Stimulated activated CD8-positive, alpha-beta memory T cell treated with anti-CD3 and anti-CD28 coated beads, Interleukin-7, amount 100 ng/mL, for 24 hours (primary cell): Measurements from ENCODE around the gene MYO1E.
"Not testable (repeated sequence)": the region's sequence is repeated elsewhere in the genome, so short reads cannot be mapped to it uniquely, and the experiment has no call there.

Experiments
- DNase-seq: peaks from one replicate; pipeline ENCODE4 v3.0.0-alpha.2; 2020; ENCODE audit warnings: low read depth

Gene MYO1E

GRCh38 chr15:59127255-59127654, 245.4 kb downstream of the MYO1E start:
- not testable (repeated sequence) for DNase-seq

- DNase-seq = not testable (repeated sequence)
Observed at GRCh38 chr15:59125683-59126082, 247.0 kb downstream of the MYO1E start.

- DNase-seq = no peak
Observed at GRCh38 chr15:59124261-59124660, 248.4 kb downstream of the MYO1E start.

GRCh38 chr15:59120937-59121336, 251.7 kb downstream of the MYO1E start:
- DNase-seq = no peak

- no peak for DNase-seq
Observed at GRCh38 chr15:59119625-59120024, 253.0 kb downstream of the MYO1E start.

- DNase-seq = no peak
Observed at GRCh38 chr15:59116771-59117170, 255.9 kb downstream of the MYO1E start.

GRCh38 chr15:59116141-59116540, 256.5 kb downstream of the MYO1E start:
- no peak for DNase-seq

- no peak for DNase-seq
Observed at GRCh38 chr15:59115047-59115446, 257.6 kb downstream of the MYO1E start.

GRCh38 chr15:59111251-59111650, 261.4 kb downstream of the MYO1E start:
- DNase-seq = no peak

- DNase-seq = no peak
Observed at GRCh38 chr15:59105854-59106253, 266.8 kb downstream of the MYO1E start.

GRCh38 chr15:59104912-59105732, 267.5 kb downstream of the MYO1E start, which contains the start of gene CCNB2:
CCNB2 (plus strand) TSS chr15:59105146; CDS start chr15:59105269, 123 bp downstream.
- DNase-seq = peak; percentile 64

- no peak for DNase-seq
Observed at GRCh38 chr15:59104602-59104911, 268.1 kb downstream of the MYO1E start.

- DNase-seq = no peak
Observed at GRCh38 chr15:59099162-59099685, 273.4 kb downstream of the MYO1E start.

- DNase-seq = no peak
Observed at GRCh38 chr15:59096429-59096828, 276.2 kb downstream of the MYO1E start.

- DNase-seq = no peak
Observed at GRCh38 chr15:59094077-59094476, 278.6 kb downstream of the MYO1E start.

GRCh38 chr15:59087731-59088130, 284.9 kb downstream of the MYO1E start:
- no peak for DNase-seq
